Neuronal stem cell (in vitro differentiated cells): ENCODE measurements around the gene A2M.

ENCODE experiments used
- DNase-seq: peaks from one replicate; pipeline ENCODE4 v3.0.0-alpha.2; 2013; ENCODE audit warnings: low spot score
- H2AFZ ChIP-seq: one replicate; pipeline ENCODE4 v1.6.1; 2013; ENCODE audit warnings: mild to moderate bottlenecking, low read length, inconsistent platforms
- H2AK5ac ChIP-seq: 2 replicates; pipeline ENCODE4 v1.6.1; 2013; ENCODE audit warnings: low read depth, mild to moderate bottlenecking, inconsistent platforms, low read length, moderate library complexity, mixed read lengths
- H2BK120ac ChIP-seq: 2 replicates; pipeline ENCODE4 v1.6.1; 2013; ENCODE audit warnings: low read depth, mild to moderate bottlenecking, inconsistent platforms, low read length, moderate library complexity, mixed read lengths
- H2BK12ac ChIP-seq: one replicate; pipeline ENCODE4 v1.6.1; 2013; ENCODE audit warnings: low read length, inconsistent platforms
- H2BK15ac ChIP-seq: 2 replicates; pipeline ENCODE4 v1.6.1; 2013; ENCODE audit warnings: mild to moderate bottlenecking, low read length, inconsistent platforms, mixed read lengths
- H2BK5ac ChIP-seq: one replicate; pipeline ENCODE4 v1.6.1; 2013; ENCODE audit warnings: inconsistent platforms, mild to moderate bottlenecking, low read length, moderate library complexity
- H3K14ac ChIP-seq: one replicate; pipeline ENCODE4 v1.6.1; 2013; ENCODE audit warnings: low read length, inconsistent platforms
- H3K18ac ChIP-seq: 2 replicates; pipeline ENCODE4 v1.6.1; 2013; ENCODE audit warnings: low read length, inconsistent platforms
- H3K23ac ChIP-seq: 2 replicates; pipeline ENCODE4 v1.6.1; 2013; ENCODE audit warnings: low read depth, mild to moderate bottlenecking, mixed read lengths, low read length, inconsistent platforms; ENCODE audit not compliant: poor library complexity
- H3K27ac ChIP-seq: replicated peaks from 3 replicates; pipeline ENCODE4 v1.5.1; 2013; ENCODE audit warnings: low read length, inconsistent platforms
- H3K27me3 ChIP-seq, 3 experiments: 2 replicates each; pipeline ENCODE4 v1.6.1; 2013; ENCODE audit warnings: low read length in 3 of 3, mild to moderate bottlenecking in 2 of 3, inconsistent platforms in 1 of 3, low read depth in 1 of 3, mixed read lengths in 1 of 3, moderate library complexity in 1 of 3; ENCODE audit not compliant: control insufficient read depth in 3 of 3, insufficient read depth in 3 of 3
- H3K36me3 ChIP-seq, 2 donors: replicated peaks in 1 of 2; 2 replicates each; pipeline ENCODE4 v1.6.1; 2013; ENCODE audit warnings: low read length in 2 of 2; ENCODE audit not compliant: control insufficient read depth in 2 of 2, insufficient read depth in 2 of 2
- H3K4ac ChIP-seq: 2 replicates; pipeline ENCODE4 v1.6.1; 2013; ENCODE audit warnings: inconsistent platforms, mild to moderate bottlenecking, low read length, moderate library complexity
- H3K4me1 ChIP-seq, 2 donors: 1 replicate in 1 of 2; 2 replicates in 1 of 2; pipeline ENCODE4 v1.6.1; 2013; ENCODE audit warnings: low read length in 2 of 2, low read depth in 1 of 2; ENCODE audit not compliant: control insufficient read depth in 2 of 2, insufficient read depth in 1 of 2
- H3K4me2 ChIP-seq: one replicate; pipeline ENCODE4 v1.6.1; 2013; ENCODE audit warnings: mild to moderate bottlenecking, low read length, inconsistent platforms; ENCODE audit not compliant: insufficient read depth, poor library complexity, severe bottlenecking
- H3K4me3 ChIP-seq, 2 donors: 2 replicates each; pipeline ENCODE4 v1.5.1; 2013; ENCODE audit warnings: low read length in 2 of 2, mild to moderate bottlenecking in 2 of 2, inconsistent platforms in 1 of 2, moderate library complexity in 1 of 2
- H3K79me1 ChIP-seq: one replicate; pipeline ENCODE4 v1.6.1; 2013; ENCODE audit warnings: low read depth, mild to moderate bottlenecking, inconsistent platforms, low read length, moderate library complexity
- H3K9ac ChIP-seq: one replicate; pipeline ENCODE4 v1.6.1; 2013; ENCODE audit warnings: mild to moderate bottlenecking, low read depth, low read length, inconsistent platforms; ENCODE audit not compliant: poor library complexity
- H3K9me3 ChIP-seq, 2 donors: replicated peaks in 1 of 2; 2 replicates each; pipeline versions ENCODE3 to v1.6.1; 2013; ENCODE audit warnings: low read length in 2 of 2, mild to moderate bottlenecking in 2 of 2, inconsistent platforms in 1 of 2, low read depth in 1 of 2, mixed read lengths in 1 of 2, moderate library complexity in 1 of 2; ENCODE audit not compliant: control insufficient read depth in 2 of 2, insufficient read depth in 1 of 2
- H4K8ac ChIP-seq: one replicate; pipeline ENCODE4 v1.6.1; 2013; ENCODE audit warnings: low read depth, mild to moderate bottlenecking, inconsistent platforms, low read length, moderate library complexity
- H4K91ac ChIP-seq: one replicate; pipeline ENCODE4 v1.6.1; 2013; ENCODE audit warnings: low read length, low read depth, mild to moderate bottlenecking, inconsistent platforms; ENCODE audit not compliant: poor library complexity
- WGBS, 2 donors: extraction: QIAGEN DNeasy Blood & Tissue Kit; methylation state at CpG; one replicate each; pipeline ENCODE4 v1.1.7; 2013; ENCODE audit warnings: missing lambda C conversion rate in 2 of 2, mixed read lengths in 1 of 2; ENCODE audit not compliant: insufficient read length in 2 of 2, insufficient replicate concordance in 1 of 2; ENCODE audit errors: extremely low coverage in 2 of 2; 5-methylcytosine and 5-hydroxymethylcytosine counted together

The A2M gene

GRCh38 chr12:9073076-9073475, 42.6 kb downstream of the A2M start:
- H2AFZ ChIP-seq = no peak overlapping the region
- H3K4me3 ChIP-seq = no peak overlapping the region
- peaks cover 0 to 100% of the 10 kb centered on the region in 2 donors for H3K36me3 ChIP-seq
- H4K91ac ChIP-seq = no peak overlapping the region
- H2BK15ac ChIP-seq = no peak overlapping the region
- no peaks in the 10 kb centered on the region for H3K27me3 ChIP-seq
- H2AK5ac ChIP-seq = no peak overlapping the region
- no peak overlapping the region for H3K18ac ChIP-seq
- H3K9me3 ChIP-seq = peaks cover 0 to 2% of the 10 kb centered on the region in 2 donors
- H2BK12ac ChIP-seq = no peak overlapping the region
- no peak overlapping the region for H3K4ac ChIP-seq
- H3K79me1 ChIP-seq = no peaks in the 10 kb centered on the region
- H2BK120ac ChIP-seq = no peak overlapping the region
- H2BK5ac ChIP-seq = no peak overlapping the region
- no peak overlapping the region for H3K23ac ChIP-seq
- H4K8ac ChIP-seq = no peak overlapping the region
- DNase-seq = no peak
- no peak overlapping the region for H3K14ac ChIP-seq
- no peaks in the 10 kb centered on the region for H3K4me1 ChIP-seq
- no peak overlapping the region for H3K27ac ChIP-seq
- no peak overlapping the region for H3K9ac ChIP-seq
- H3K4me2 ChIP-seq = no peak overlapping the region

GRCh38 chr12:9072481-9073038, 43.2 kb downstream of the A2M start:
- no peak for DNase-seq
- H3K9me3 ChIP-seq = peaks cover 0 to 2% of the 10 kb centered on the region in 2 donors
- no peaks in the 10 kb centered on the region for H3K4me1 ChIP-seq
- H3K27ac ChIP-seq = no peak overlapping the region
- WGBS, 2 donors = no CpG with 5 or more reads among the region's 2 CpGs
- no peak overlapping the region for H3K4me3 ChIP-seq
- H3K79me1 ChIP-seq = no peaks in the 10 kb centered on the region
- H4K91ac ChIP-seq = no peak overlapping the region
- no peak overlapping the region for H3K4ac ChIP-seq
- H3K14ac ChIP-seq = no peak overlapping the region
- no peak overlapping the region for H4K8ac ChIP-seq
- no peak overlapping the region for H3K18ac ChIP-seq
- no peak overlapping the region for H2BK5ac ChIP-seq
- no peak overlapping the region for H2AFZ ChIP-seq
- H3K4me2 ChIP-seq = no peak overlapping the region
- H2BK120ac ChIP-seq = no peak overlapping the region
- peaks cover 0 to 100% of the 10 kb centered on the region in 2 donors for H3K36me3 ChIP-seq
- no peak overlapping the region for H3K9ac ChIP-seq
- no peaks in the 10 kb centered on the region for H3K27me3 ChIP-seq
- no peak overlapping the region for H2BK12ac ChIP-seq
- no peak overlapping the region for H2AK5ac ChIP-seq
- H2BK15ac ChIP-seq = no peak overlapping the region
- H3K23ac ChIP-seq = no peak overlapping the region

- Histone ChIP-seq H3K36me3 (peaks cover 0 to 100% of the 10 kb centered on the region in 2 donors), H3K4me3 (no peak overlapping the region), H3K23ac (no peak overlapping the region), H3K27ac (no peak overlapping the region), H4K91ac (no peak overlapping the region), H2AFZ (no peak overlapping the region), H2BK120ac (no peak overlapping the region), H3K18ac (no peak overlapping the region), H3K4me2 (no peak overlapping the region), H3K27me3 (no peaks in the 10 kb centered on the region), H3K9ac (no peak overlapping the region), H3K9me3 (peaks cover 0 to 2% of the 10 kb centered on the region in 2 donors), H2AK5ac (no peak overlapping the region), H3K4me1 (no peaks in the 10 kb centered on the region), H3K4ac (no peak overlapping the region), H3K79me1 (no peaks in the 10 kb centered on the region), H3K14ac (no peak overlapping the region), H2BK12ac (no peak overlapping the region), H4K8ac (no peak overlapping the region), H2BK5ac (no peak overlapping the region), H2BK15ac (no peak overlapping the region)
- WGBS, 2 donors = no CpG with 5 or more reads among the region's 1 CpG
- DNase-seq = no peak
Measured at GRCh38 chr12:9071969-9072368, 43.8 kb downstream of the A2M start.

- Histone ChIP-seq H3K23ac (no peak overlapping the region), H3K27ac (no peak overlapping the region), H4K91ac (no peak overlapping the region), H2BK120ac (no peak overlapping the region), H3K4me1 (no peaks in the 10 kb centered on the region), H2BK15ac (no peak overlapping the region), H3K4me2 (no peak overlapping the region), H3K18ac (no peak overlapping the region), H3K36me3 (peaks cover 0 to 100% of the 10 kb centered on the region in 2 donors), H3K79me1 (no peaks in the 10 kb centered on the region), H3K27me3 (no peaks in the 10 kb centered on the region), H2BK12ac (no peak overlapping the region), H3K4me3 (no peak overlapping the region), H2AK5ac (no peak overlapping the region), H3K4ac (no peak overlapping the region), H3K9me3 (no peaks in the 10 kb centered on the region), H2BK5ac (no peak overlapping the region), H4K8ac (no peak overlapping the region), H2AFZ (no peak overlapping the region), H3K9ac (no peak overlapping the region), H3K14ac (no peak overlapping the region)
- DNase-seq = no peak
Measured at GRCh38 chr12:9071518-9071917, 44.2 kb downstream of the A2M start.
